Posterior vena cava (tissue), 2 donors: ENCODE measurements around the gene PAX3. TPM values are rescaled to one million over a fixed set of nuclear protein-coding genes. Genes with fewer than 3 reads are reported as not detected.

ENCODE experiments used
- DNase-seq: peaks from one replicate; pipeline ENCODE4 v3.0.0-alpha.2; 2020; ENCODE audit warnings: low spot score
- intact Hi-C, 2 donors: fragments of 100-400 bp; cut with DNase I; formaldehyde crosslinking; loops; one replicate each; pipeline versions ENCODE4 v1.14.1 to v1.14.2; 2022 to 2023
- total RNA-seq, 2 donors: library from RNA; stranded (reverse); fragmentation: NEBNext Ultra II Directional; extraction: Animal tissue kit (Norgen Biotek cat#: 25700); gene quantifications; one replicate each; pipeline ENCODE4 v1.2.1, GENCODE V29; 2021
- donor health status: DM: yes; HTN: yes; CAD: no.
- donor health status: DM: yes; HTN: yes; CAD: no.

Gene PAX3
- total RNA-seq, 2 donors from 2014 or later: 0.37 to 0.48 TPM

GRCh38 chr2:222241128-222241870 lies 57.5 kb downstream of the PAX3 start:
- intact Hi-C loops: loop anchor here in 1 of 2 donors (2.0 kb wide), 1 partner anchor 82 kb away; no protein-coding TSS in a partner anchor
- DNase-seq: no peak

GRCh38 chr2:222240676-222241049 lies 58.1 kb downstream of the PAX3 start:
- intact Hi-C loops: loop anchor here in 1 of 2 donors (2.0 kb wide), 1 partner anchor 82 kb away; no protein-coding TSS in a partner anchor
- DNase-seq: no peak

DNA sequence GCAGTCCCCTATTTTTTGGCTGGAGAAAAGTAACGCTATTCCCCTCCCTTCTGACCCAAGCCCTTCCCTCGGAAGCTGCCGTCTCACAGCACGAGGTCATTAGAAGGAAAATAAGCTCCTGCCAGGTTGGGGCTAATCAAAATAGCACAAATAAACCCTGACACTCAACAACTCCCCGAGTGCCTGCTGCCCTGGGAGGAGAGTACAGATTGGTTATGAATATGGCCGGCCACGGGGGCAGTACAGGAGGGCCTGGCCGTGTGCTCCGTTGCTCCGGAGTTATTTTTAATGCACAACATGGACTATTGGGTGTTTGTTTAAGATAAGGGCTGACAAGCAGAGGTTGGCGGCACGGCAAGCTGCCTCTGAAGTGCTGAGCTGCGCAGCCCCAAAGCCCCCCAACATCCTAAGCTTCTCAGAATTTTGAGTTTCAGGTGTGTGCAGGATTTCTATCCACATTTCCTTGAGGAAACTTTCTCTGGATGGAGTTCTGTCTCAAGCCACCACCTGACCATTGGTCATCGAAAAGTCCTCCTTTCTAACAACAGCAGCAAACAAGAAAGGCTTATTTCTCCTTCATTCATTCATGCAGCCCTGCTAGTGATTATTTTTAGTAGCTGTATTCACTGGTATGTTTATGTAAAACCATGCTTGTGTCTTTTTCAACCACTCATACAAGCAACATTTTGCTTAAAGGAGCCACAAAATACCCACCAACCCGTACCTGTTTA lies 58.7 kb downstream of the PAX3 start:
- intact Hi-C loops: loop anchor here in 1 of 2 donors (2.0 kb wide), 1 partner anchor 83 kb away; no protein-coding TSS in a partner anchor
- no peak for DNase-seq

DNA sequence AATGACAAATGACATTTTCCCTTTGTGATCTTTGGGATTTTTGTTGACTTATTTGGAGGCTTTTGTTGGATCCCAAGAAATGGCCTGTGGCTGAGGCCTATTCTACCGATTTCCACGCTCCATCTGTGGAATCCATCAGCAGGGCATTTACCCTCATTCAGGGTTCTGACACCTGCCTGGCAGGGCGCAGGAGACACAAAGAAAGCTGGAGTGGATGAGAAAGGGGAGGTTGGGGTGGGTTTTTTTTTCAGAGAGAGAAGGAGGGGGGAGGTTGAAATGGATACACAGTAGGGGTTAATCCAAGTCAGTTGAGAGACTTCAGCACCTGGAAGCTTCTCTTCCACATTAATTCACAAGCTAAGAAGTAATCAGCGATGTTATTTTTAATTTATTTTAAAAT lies 59.7 kb downstream of the PAX3 start:
- intact Hi-C loops: no loop called here
- DNase-seq: no peak

DNA sequence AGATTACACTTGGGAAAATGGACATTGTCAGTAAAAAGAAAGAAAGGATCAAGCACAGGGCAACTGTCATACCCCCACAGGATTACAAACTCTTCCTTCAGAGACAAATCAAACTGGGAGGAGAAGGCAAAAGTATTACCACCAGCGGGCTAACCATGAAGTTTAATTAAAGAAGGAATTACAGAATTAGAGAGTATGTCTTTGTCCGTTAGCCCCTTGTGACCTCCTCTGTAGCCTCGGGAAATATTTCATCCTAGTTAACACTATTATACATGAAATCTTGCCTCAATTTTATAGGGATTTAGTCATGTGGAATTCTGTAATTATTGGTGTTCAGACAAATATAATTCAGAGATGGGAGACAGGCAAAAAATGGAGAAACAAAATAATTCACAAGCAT lies 60.7 kb downstream of the PAX3 start:
- intact Hi-C loops: no loop called here
- no peak for DNase-seq

- DNase-seq: no peak
- intact Hi-C loops: no loop called here
These were observed 66.0 kb downstream of the PAX3 start for GRCh38 chr2:222232839-222233238.

GRCh38 chr2:222232372-222232771 lies 66.4 kb downstream of the PAX3 start:
- intact Hi-C loops: no loop called here
- DNase-seq: no peak

GRCh38 chr2:222228054-222228453 lies 70.7 kb downstream of the PAX3 start:
- intact Hi-C loops: no loop called here
- DNase-seq: no peak

DNA sequence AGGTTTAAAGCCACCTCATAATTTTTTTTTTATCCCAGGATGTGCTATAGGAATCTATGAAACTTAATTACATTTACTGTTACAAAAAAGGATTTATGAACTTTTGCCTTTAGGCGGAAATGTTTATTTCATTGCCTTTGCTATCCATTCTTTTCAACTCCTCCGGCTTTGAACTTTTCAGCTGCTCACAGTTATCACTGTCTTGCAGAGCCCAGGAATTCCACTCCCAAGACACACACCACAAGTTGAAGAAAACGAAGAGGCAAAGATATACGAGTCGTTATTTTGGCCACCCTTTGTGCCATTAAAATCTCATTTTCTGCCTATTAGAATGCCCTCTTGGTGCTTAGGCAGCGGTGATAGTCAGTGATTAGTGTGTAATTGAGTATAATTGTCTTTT lies 80.0 kb downstream of the PAX3 start:
- DNase-seq: no peak
- intact Hi-C loops: no loop called here

DNA sequence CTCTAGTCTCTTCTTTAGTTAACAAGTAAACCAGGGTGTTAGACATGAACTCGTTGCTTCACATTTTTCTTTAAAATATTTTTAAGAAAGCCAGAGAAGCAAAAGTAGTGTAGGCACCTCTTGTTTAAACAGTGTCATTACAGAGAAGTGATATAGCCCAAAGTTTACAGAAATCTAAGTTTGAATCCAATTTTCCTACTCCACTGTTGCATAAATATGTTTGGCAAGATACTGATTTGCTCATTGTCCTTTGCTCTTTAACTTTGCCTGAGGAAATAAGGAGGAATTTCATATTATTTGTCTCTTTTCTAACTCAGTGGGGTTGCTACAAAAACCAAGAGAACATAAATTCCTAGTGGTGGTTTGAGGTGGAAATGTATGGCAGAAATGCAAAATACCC lies 81.1 kb downstream of the PAX3 start:
- intact Hi-C loops: no loop called here
- no peak for DNase-seq

DNA sequence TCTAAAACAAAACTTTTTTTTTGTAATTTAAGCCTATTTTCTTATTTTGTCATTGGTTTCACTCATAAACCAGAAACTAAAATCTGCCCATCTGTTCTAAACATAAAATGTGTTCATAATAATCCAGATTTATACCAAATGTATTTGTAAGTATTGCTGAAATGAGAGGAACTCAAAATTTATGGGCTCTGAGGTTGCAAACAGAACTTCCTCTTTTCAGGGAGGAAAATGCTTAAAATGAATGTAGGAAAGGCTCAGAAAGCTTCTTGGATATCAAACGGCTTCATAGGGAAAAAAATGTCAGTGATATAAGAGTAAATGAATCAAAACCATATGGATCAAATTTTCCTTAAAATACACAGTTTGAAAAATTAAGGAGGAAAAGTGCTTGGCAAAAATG lies 83.9 kb downstream of the PAX3 start:
- intact Hi-C loops: no loop called here

GRCh38 chr2:222213049-222213448 lies 85.7 kb downstream of the PAX3 start:
- intact Hi-C loops: no loop called here
- no peak for DNase-seq

More for the DNA sequence above, 83.9 kb downstream of the PAX3 start:
- no peak for DNase-seq

- intact Hi-C loops: no loop called here
- DNase-seq: no peak
These were observed 86.2 kb downstream of the PAX3 start for GRCh38 chr2:222212571-222212970.

- no peak for DNase-seq
- intact Hi-C loops: no loop called here
These were observed 90.6 kb downstream of the PAX3 start for GRCh38 chr2:222208010-222208690.

DNA sequence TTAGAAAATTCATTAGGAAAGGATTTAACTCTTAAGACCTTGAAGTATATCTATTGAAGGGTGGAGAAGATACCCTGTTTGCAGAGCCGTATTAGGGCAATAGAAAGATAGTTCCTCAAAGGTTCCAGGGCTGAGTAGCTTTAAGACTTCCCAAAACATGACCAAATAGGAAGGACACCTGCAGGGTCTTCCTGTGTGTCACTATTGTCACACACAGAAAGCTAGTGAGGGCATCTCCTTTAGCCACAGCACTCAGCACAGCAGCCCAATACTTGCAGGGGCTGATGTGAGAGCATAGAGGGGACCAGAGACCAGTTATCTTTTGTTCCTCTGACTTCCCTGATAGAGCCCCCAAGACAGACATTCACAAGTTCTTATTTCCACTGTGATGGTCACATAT lies 93.7 kb downstream of the PAX3 start:
- DNase-seq: no peak
- intact Hi-C loops: no loop called here

DNA sequence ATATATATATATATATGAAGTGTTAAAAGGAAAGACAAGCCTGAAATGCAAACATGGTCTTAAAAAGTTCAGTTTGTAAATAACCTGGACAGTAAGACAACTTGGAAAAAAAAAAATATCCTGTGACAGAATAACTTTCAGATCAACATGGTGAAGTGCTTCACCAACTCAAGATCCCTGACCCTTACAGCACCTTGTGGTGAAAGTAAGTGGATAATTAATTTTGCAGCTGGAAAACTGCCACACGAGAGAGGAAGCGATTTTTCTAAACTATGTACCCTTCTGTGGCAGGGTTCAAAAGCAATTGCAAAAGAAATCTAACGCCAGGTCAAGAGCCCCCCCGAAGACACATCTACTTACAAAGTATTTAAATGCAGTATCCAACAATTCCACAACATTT lies 95.8 kb downstream of the PAX3 start:
- DNase-seq: no peak
- intact Hi-C loops: loop anchor here in 1 of 2 donors (5.0 kb wide), 1 partner anchor 176 kb away; no protein-coding TSS in a partner anchor

GRCh38 chr2:222196159-222196558 lies 102.6 kb downstream of the PAX3 start:
- no peak for DNase-seq
- intact Hi-C loops: no loop called here

- intact Hi-C loops: no loop called here
- DNase-seq: no peak
These were observed 104.1 kb downstream of the PAX3 start for GRCh38 chr2:222194669-222195068.

- intact Hi-C loops: no loop called here
- no peak for DNase-seq
These were observed 105.3 kb downstream of the PAX3 start for GRCh38 chr2:222193328-222193983.

DNA sequence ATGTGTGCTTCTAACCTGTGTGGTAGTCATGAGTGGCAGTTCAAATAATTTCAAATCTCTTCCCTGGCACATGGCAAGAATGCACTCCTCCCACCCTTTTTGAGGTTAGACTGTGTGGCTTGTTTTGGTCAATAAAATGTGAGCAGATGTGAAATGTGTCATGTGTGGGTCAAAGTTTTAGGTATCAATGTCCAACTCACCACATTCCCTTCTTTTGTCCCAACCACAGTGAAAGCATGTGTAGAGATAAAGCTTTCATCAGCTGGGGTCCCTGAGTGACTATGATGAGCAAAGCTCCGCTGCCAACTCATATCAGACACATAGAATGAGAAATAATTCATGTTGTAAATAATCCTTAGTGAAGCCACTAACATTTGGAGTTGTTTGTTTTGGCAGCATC lies 118.2 kb downstream of the PAX3 start:
- no peak for DNase-seq
- intact Hi-C loops: no loop called here
